OCI-LY1 (cell line): ENCODE results near the gene USP24.

Experiments
- H2AFZ ChIP-seq: fragments of 200-600 bp; sonication (generic), shearing (Covaris generic); 2 replicates; pipeline ENCODE4 v1.6.0; 2014; ENCODE audit warnings: antibody characterized with exemption, mild to moderate bottlenecking, low read length
- H3F3A ChIP-seq: fragments of 200-600 bp; sonication (generic), shearing (Covaris generic); 2 replicates; pipeline ENCODE4 v1.6.0; 2014; ENCODE audit warnings: mild to moderate bottlenecking, antibody characterized with exemption, low read length, moderate library complexity; ENCODE audit not compliant: insufficient read depth
- H3K27ac ChIP-seq: fragments of 200-600 bp; sonication (generic); 2 replicates; pipeline ENCODE4 v1.5.1; 2014; ENCODE audit warnings: low read length, mixed run types, mild to moderate bottlenecking, low read depth; ENCODE audit not compliant: poor library complexity, severe bottlenecking
- H3K27me3 ChIP-seq: fragments of 200-600 bp; sonication (generic); 2 replicates; pipeline ENCODE4 v1.6.0; 2014; ENCODE audit warnings: antibody characterized with exemption, mild to moderate bottlenecking, low read length, moderate library complexity; ENCODE audit not compliant: insufficient read depth
- H3K36me3 ChIP-seq: fragments of 200-600 bp; sonication (generic); 2 replicates; pipeline ENCODE4 v1.6.1; 2014; ENCODE audit warnings: mild to moderate bottlenecking, antibody characterized with exemption, low read length, moderate library complexity, mixed read lengths; ENCODE audit not compliant: insufficient read depth
- H3K4me1 ChIP-seq: fragments of 200-600 bp; sonication (generic); 2 replicates; pipeline ENCODE4 v1.5.1; 2014; ENCODE audit warnings: mild to moderate bottlenecking, low read length, moderate library complexity; ENCODE audit not compliant: insufficient read depth, severe bottlenecking
- H3K4me2 ChIP-seq: fragments of 200-600 bp; sonication (generic), shearing (Covaris generic); 2 replicates; pipeline ENCODE4 v1.6.1; 2014; ENCODE audit warnings: low read length
- H3K4me3 ChIP-seq: fragments of 200-600 bp; sonication (generic); 2 replicates; pipeline ENCODE4 v1.5.1; 2014; ENCODE audit warnings: low read length, low read depth, mild to moderate bottlenecking, mixed read lengths; ENCODE audit not compliant: poor library complexity, severe bottlenecking
- H3K79me2 ChIP-seq: fragments of 200-600 bp; shearing (Covaris generic); 2 replicates; pipeline ENCODE4 v1.6.1; 2016; ENCODE audit warnings: mixed run types, low read length, mixed read lengths; ENCODE audit not compliant: insufficient read depth
- H3K9ac ChIP-seq: fragments of 200-600 bp; sonication (generic), shearing (Covaris generic); 2 replicates; pipeline ENCODE4 v1.6.1; 2014; ENCODE audit warnings: mild to moderate bottlenecking, low read length, mixed read lengths
- H3K9me2 ChIP-seq: fragments of 200-600 bp; sonication (generic), shearing (Covaris generic); 2 replicates; pipeline ENCODE4 v1.6.1; 2014; ENCODE audit warnings: low read depth, mild to moderate bottlenecking, low read length, mixed read lengths
- H3K9me3 ChIP-seq: fragments of 200-600 bp; shearing (Covaris generic); 2 replicates; pipeline ENCODE4 v1.6.1; 2014; ENCODE audit warnings: low read length, mixed read lengths
- H4K20me1 ChIP-seq: fragments of 200-600 bp; sonication (generic), shearing (Covaris generic); 2 replicates; pipeline ENCODE4 v1.6.0; 2016; ENCODE audit warnings: mild to moderate bottlenecking, low read length; ENCODE audit not compliant: insufficient read depth
- CTCF ChIP-seq: fragments of 200-600 bp; sonication (generic), shearing (Covaris generic); IDR thresholded peaks from 2 replicates; pipeline ENCODE4 v1.5.1; 2017; ENCODE audit warnings: mild to moderate bottlenecking, antibody characterized with exemption, low read length, moderate library complexity, mixed read lengths
- EZH2 ChIP-seq: fragments of 200-600 bp; sonication (generic), shearing (Covaris generic); IDR thresholded peaks from 2 replicates; pipeline ENCODE4 v1.8.0; 2017; ENCODE audit warnings: borderline replicate concordance, mixed run types, mild to moderate bottlenecking, antibody characterized with exemption, low read length, moderate library complexity, mixed read lengths

Gene USP24

GRCh38 chr1:55021942-55022546 lies 193.1 kb downstream of the USP24 start:
- Histone ChIP-seq H3K4me2 (no peak overlapping the region), H3K36me3 (no peaks in the 10 kb centered on the region), H3K4me1 (no peaks in the 10 kb centered on the region), H3K79me2 (no peaks in the 10 kb centered on the region), H4K20me1 (no peaks in the 10 kb centered on the region), H3F3A (no peaks in the 10 kb centered on the region), H2AFZ (no peak overlapping the region), H3K4me3 (no peak overlapping the region), H3K9me3 (no peaks in the 10 kb centered on the region), H3K27ac (no peak overlapping the region), H3K9ac (no peak overlapping the region), H3K9me2 (no peaks in the 10 kb centered on the region), H3K27me3 (peaks cover 4% of the 10 kb centered on the region; the same call in 1 of the 2 replicates)
- TF ChIP-seq EZH2 (no peak), CTCF (peak; percentile 76)

GRCh38 chr1:55018395-55018794 lies 196.8 kb downstream of the USP24 start:
- H2AFZ ChIP-seq: no peak overlapping the region
- no peaks in the 10 kb centered on the region for H3K9me2 ChIP-seq
- TF ChIP-seq CTCF (no peak), EZH2 (no peak)
- H3K4me2 ChIP-seq: no peak overlapping the region
- H3K4me1 ChIP-seq: no peaks in the 10 kb centered on the region
- no peaks in the 10 kb centered on the region for H4K20me1 ChIP-seq
- H3K9ac ChIP-seq: no peak overlapping the region
- H3K36me3 ChIP-seq: no peaks in the 10 kb centered on the region
- no peak overlapping the region for H3K27ac ChIP-seq
- H3F3A ChIP-seq: no peaks in the 10 kb centered on the region
- H3K9me3 ChIP-seq: no peaks in the 10 kb centered on the region
- peaks cover 4% of the 10 kb centered on the region; the same call in 1 of the 2 replicates for H3K27me3 ChIP-seq
- no peaks in the 10 kb centered on the region for H3K79me2 ChIP-seq
- H3K4me3 ChIP-seq: no peak overlapping the region
